HEK293 (cell line): ENCODE results near the gene OR8D2.

Experiments used
- CTCF ChIP-seq: fragments of 450-650 bp; formaldehyde crosslinking; IDR thresholded peaks from 2 replicates; pipeline ENCODE4 v1.5.1; 2016; ENCODE audit warnings: missing biosample characterization, missing genetic modification characterization
- ZNF121 ChIP-seq: fragments of 450-650 bp; formaldehyde crosslinking; IDR thresholded peaks from 2 replicates; pipeline ENCODE4 v1.5.1; 2016; ENCODE audit warnings: missing biosample characterization, missing genetic modification characterization
- ZNF350 ChIP-seq: fragments of 450-650 bp; formaldehyde crosslinking; IDR thresholded peaks from 2 replicates; pipeline ENCODE4 v1.5.0; 2017; ENCODE audit warnings: missing biosample characterization, mild to moderate bottlenecking, missing genetic modification characterization
- ZNF529 ChIP-seq: fragments of 450-650 bp; formaldehyde crosslinking; IDR thresholded peaks from 2 replicates; pipeline ENCODE4 v1.5.1; 2017; ENCODE audit warnings: missing genetic modification characterization, missing biosample characterization; ENCODE audit not compliant: insufficient replicate concordance
- ZNF670 ChIP-seq: fragments of 450-650 bp; formaldehyde crosslinking; IDR thresholded peaks from 2 replicates; pipeline ENCODE4 v1.5.1; 2016; ENCODE audit warnings: missing biosample characterization, missing genetic modification characterization, low read depth
- ZNF704 ChIP-seq: fragments of 450-650 bp; formaldehyde crosslinking; IDR thresholded peaks from 2 replicates; pipeline ENCODE4 v1.5.1; 2016; ENCODE audit warnings: missing biosample characterization, missing genetic modification characterization

- TF ChIP-seq CTCF (tag by site-specific recombination) (no peak), ZNF121 (no peak), ZNF670 (tag by site-specific recombination) (no peak), ZNF704 (tag by site-specific recombination) (no peak), ZNF350 (tag by site-specific recombination) (no peak), ZNF529 (tag by site-specific recombination) (no peak)
Measured at GRCh38 chr11:124313131-124313530, 6.9 kb downstream of the OR8D2 start.
